Measurements from ENCODE around the gene SKOR2.

The SKOR2 gene, protein sequence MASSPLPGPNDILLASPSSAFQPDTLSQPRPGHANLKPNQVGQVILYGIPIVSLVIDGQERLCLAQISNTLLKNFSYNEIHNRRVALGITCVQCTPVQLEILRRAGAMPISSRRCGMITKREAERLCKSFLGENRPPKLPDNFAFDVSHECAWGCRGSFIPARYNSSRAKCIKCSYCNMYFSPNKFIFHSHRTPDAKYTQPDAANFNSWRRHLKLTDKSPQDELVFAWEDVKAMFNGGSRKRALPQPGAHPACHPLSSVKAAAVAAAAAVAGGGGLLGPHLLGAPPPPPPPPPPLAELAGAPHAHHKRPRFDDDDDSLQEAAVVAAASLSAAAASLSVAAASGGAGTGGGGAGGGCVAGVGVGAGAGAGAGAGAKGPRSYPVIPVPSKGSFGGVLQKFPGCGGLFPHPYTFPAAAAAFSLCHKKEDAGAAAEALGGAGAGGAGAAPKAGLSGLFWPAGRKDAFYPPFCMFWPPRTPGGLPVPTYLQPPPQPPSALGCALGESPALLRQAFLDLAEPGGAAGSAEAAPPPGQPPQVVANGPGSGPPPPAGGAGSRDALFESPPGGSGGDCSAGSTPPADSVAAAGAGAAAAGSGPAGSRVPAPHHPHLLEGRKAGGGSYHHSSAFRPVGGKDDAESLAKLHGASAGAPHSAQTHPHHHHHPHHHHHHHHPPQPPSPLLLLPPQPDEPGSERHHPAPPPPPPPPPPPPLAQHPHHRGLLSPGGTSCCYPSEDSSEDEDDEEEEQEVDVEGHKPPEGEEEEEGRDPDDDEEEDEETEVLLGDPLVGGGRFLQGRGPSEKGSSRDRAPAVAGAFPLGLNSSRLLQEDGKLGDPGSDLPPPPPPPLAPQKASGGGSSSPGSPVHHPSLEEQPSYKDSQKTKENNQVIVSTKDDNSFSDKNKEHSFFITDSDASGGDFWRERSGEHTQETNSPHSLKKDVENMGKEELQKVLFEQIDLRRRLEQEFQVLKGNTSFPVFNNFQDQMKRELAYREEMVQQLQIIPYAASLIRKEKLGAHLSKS

DNA sequence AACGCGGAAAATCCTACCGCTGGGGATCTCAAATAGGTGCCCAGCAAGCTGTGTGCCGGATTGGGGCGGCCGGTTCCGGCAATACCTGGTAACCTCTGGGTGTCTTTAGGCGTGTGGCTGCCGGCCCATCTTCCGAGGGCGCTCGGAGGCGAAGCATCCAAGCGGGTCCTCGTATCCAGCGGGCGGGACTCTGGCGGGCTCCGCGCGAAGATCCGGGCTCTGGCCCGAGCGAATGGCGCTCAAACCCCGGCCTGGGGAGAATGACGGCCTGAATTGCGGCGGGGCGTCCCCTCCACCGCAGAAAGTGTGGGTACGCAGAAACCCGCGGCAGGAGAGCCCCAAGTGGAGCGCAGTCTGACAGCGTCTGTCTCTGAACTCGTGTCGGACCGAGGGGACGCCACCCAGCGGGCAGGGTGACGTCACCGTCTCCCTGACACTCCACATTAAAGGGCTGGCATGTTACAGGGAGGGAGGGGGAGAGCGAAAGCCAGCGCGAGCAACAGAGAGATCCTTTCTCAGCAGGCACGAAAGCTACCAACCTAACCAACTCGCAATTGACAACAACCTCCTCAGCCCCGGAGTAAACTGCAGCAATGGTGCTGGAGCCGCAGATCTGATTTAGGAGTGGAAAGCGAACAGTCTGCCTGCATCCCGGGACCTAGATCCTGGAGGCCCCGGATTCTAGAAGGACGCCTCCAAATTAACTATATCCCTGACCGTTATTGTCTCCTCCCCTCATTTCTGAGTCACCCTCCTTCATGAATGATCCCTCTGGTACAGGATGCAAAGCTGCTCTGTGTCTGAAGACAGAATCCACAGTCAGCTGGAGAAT, at the start of gene SKOR2:
Gene SKOR2, minus strand, starts transcription at position 372 of the 832 bp plus-strand sequence. CDS start 2,477 bp downstream, outside the sequence.
- DNase-seq = no peak

DNA sequence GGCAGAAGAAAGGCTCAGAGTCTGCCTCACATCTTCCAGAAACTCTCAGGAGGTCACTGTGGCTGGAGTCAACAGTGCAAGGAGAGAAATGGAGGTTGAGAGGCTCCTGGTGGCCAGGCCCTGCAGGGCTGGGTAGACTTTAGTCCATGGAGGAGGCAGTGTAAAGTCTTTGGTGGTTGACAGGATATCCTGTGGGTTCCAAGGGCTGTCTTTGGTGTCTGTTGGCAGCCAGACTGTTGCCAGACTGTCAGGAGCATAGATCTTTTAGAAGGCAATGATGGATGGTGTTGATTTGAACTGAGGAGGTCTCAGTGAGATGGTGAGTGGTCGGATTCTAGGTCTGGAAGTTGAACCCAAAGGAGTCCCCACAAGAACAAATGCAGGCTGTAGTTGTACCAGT, 45.0 kb upstream of the SKOR2 start:
- DNase-seq = no peak

- no peak for DNase-seq
Observed at GRCh38 chr18:47294801-47295200, 43.3 kb upstream of the SKOR2 start.

DNA sequence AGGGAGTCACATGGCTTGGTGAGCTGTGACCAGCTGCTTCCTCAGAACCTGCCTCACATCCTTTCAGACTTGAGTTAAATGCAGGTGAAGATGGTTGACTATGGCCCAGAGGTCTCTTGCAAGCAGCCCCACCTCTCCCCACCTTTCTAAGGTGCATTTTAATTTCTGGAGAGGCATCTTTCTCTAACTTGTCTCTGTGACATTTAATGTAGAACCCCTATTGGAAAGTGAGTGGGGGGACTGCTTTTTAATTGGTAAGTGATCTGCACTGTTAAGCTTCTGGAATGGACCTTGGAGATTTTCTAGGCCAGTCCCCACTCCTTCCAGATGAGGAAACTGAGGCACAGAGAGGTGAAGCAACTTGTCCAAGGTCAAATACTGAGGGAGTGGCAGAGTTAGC, 37.3 kb upstream of the SKOR2 start:
- no peak for DNase-seq

DNA sequence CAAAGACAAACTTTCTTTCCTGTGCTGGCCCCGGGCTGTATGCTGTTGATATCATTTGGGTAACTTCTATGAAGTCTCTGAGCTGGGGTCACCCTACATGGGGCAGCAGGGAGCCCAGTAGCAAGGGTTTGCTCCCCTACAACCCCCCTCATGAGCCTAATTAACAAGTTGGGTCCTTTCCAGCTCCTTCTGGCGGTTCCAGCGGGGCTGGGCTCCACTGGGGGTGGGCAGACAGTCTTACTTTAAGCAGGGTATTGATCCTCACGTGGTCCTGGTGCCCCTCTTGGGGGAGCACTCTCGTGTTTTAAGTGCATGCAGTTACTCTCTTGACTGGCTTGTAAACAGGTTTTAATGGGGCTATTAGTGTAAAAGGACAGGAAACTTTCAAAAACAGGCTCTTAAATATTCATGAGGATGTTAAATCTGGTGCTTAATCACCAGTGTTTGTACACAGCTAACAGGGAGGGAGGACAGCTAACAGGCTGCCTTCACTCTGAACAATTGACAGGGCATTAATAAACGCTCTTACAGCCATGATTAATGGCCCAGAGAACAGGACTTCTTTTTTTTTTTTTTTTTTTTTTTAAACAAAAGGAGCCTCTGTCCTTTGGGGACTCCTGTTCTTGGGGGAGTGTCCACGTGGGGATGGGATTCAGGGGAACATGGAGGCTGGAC, 36.6 kb upstream of the SKOR2 start:
- no peak for DNase-seq

GRCh38 chr18:47286776-47287410, 35.4 kb upstream of the SKOR2 start:
- DNase-seq = no peak

DNA sequence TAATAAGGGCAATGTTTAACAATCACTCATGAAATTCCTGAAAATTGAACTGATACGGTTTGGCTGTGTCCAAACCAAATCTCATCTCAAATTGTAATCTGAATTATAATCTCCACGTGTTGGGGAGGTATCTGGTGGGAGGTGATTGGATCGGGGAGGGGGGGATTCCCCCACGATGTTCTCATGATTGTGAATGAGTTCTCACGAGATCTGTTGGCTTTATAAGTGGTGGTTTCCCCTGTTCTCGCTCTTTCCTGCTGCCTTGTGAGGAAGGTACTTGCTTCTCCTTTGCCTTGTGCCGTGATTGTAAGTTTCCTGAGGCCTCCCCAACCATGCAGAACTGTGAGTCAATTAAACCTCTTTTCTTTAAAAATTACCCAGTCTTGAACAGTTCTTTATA, 34.0 kb upstream of the SKOR2 start:
- DNase-seq = no peak

GRCh38 chr18:47284721-47285395, 33.4 kb upstream of the SKOR2 start:
- DNase-seq = no peak

- DNase-seq = no peak
Observed at GRCh38 chr18:47283476-47283875, 32.0 kb upstream of the SKOR2 start.

- DNase-seq = no peak
Observed at GRCh38 chr18:47280121-47280520, 28.7 kb upstream of the SKOR2 start.

GRCh38 chr18:47274961-47275360, 23.5 kb upstream of the SKOR2 start:
- no peak for DNase-seq

- no peak for DNase-seq
Observed at GRCh38 chr18:47265197-47265596, 13.7 kb upstream of the SKOR2 start.

DNA sequence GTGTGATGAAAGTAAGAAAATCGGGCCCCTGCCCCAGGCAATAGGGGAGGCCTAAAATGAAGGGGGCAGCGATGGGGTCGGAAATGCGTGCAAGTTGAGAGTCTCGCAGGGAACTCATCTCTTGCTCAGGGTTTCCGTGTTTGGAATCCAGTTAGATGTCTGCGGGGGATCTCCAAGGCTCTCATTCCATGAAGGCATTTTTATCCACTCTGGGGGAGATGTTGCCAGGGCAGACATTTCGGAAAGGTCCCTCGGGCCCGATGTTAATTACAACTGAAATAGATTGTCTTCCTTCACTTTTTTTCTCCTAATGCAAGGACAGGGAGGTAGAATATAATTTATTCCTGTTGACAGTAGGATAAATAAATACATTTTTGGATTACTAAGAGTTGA, 12.8 kb upstream of the SKOR2 start:
- DNase-seq = no peak

- DNase-seq = no peak
Observed at GRCh38 chr18:47263430-47264307, 12.2 kb upstream of the SKOR2 start.

DNA sequence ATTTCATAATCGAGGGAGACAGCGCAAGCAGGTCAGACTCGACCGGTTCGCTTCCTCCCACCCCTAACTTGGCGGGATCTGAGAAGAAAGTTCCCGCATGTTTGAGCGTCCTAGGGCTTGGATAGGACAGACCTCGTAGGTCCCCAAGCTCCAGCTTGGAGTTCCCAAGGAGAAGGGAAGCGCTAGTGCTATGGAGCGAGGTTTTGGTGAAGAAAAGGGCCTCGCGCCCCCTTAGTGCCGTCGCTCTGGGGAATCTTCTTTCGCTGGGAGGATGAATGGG, 11.6 kb upstream of the SKOR2 start:
- DNase-seq = no peak

- no peak for DNase-seq
Observed at GRCh38 chr18:47262301-47263149, 11.1 kb upstream of the SKOR2 start.

DNA sequence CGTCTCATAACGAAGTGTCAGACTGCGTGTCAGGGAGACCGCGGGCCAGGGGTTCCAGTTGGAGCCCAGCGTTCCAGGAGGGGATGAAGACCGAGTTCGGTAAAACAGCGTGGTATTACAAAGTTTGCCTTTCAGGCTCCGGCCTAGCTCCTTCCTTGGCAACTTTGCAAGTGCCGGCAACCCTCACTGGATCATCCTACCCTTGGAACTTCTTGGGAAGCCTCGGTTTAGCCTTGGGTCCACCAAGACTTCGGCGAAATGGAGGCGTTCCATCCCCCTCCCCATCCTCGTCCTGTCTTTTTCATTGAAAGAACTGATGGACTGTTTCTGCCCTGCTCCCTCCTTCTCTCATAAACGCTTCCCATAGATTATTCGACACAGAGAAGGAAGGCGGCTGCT, 10.4 kb upstream of the SKOR2 start:
- no peak for DNase-seq

- DNase-seq = no peak
Observed at GRCh38 chr18:47260924-47261701, 9.7 kb upstream of the SKOR2 start.

Measured in activated naive CD4-positive, alpha-beta T cell (primary cell).